AG20443 (cell line): ENCODE results near the gene CENPC.
A peak's percentile ranks its signal among the peaks of the same experiment; 100 is the strongest.
"Not testable (repeated sequence)": the region's sequence is repeated elsewhere in the genome, so short reads cannot be mapped to it uniquely, and the experiment has no call there.

ENCODE experiments used
- DNase-seq: peaks from one replicate; pipeline ENCODE4 v3.0.0; 2012; ENCODE audit warnings: low spot score, mixed read lengths

CENPC gene

DNA sequence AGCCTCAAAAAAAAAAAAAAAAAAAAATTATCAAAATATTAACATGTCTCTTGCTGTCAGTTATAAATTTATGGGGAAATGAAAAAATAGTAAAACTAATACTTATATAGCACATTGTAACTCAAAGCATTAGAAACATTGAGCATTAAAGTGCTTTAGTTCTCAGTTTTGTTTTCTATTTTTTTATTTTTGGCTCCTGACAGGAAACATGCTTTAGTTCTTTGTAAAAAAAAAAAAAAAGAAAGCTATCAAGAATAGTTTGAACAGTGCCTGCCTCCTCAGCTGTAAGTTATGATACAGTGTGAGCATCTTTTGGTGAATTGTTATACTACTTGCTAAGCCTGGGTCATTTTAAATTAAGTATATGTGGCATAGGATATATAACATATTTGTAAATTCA lies 5.1 kb upstream of the CENPC start:
- no peak for DNase-seq

- DNase-seq, result no peak
Observed at GRCh38 chr4:67549123-67549522, 3.8 kb upstream of the CENPC start.

DNA sequence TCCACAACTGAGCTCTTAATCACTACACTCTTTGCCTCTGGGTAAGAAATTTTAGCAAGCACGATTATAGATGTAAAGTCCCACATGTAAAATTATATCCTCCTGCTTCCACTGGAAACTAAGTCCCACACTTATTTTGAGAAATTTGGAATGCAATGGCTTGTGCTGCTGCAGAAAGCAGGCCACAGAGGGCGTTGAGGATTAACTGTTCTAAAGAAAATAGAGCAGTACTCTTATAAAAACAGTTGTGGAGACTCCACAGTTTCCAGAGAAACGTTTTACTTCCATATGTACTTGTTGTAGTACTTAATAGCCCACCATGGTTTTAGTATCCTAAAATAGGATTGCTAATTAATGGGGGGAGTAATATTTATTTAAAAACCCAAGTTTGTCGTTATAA lies 1.7 kb upstream of the CENPC start:
- DNase-seq, result no peak

GRCh38 chr4:67546004-67546356 lies 677 bp upstream of the CENPC start:
- DNase-seq, result no peak

- no peak for DNase-seq
Observed at GRCh38 chr4:67542076-67542475, 3.2 kb downstream of the CENPC start.

- DNase-seq, result no peak
Observed at GRCh38 chr4:67539830-67540229, 5.5 kb downstream of the CENPC start.

GRCh38 chr4:67535280-67535840 lies 9.9 kb downstream of the CENPC start:
- DNase-seq, result no peak

DNA sequence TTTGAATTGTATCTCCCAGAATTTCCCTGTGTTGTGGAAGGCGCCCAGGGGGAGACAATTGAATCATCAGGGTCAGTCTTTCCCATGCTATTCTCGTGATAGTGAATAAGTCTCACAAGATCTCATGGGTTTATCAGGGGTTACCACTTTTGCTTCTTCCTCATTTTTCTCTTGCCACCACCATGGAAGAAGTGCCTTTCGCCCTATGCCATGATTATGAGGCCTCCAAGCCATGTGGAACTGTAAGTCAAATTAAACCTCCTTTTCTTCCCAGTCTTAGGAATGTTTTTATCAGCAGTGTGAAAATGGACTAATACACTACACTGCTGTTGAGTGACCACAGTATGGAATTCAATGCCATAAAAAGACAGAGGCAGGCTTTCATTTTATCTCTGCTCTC lies 12.2 kb downstream of the CENPC start:
- DNase-seq, result no peak

- DNase-seq, result not testable (repeated sequence)
Observed at GRCh38 chr4:67532397-67532796, 12.9 kb downstream of the CENPC start.

DNA sequence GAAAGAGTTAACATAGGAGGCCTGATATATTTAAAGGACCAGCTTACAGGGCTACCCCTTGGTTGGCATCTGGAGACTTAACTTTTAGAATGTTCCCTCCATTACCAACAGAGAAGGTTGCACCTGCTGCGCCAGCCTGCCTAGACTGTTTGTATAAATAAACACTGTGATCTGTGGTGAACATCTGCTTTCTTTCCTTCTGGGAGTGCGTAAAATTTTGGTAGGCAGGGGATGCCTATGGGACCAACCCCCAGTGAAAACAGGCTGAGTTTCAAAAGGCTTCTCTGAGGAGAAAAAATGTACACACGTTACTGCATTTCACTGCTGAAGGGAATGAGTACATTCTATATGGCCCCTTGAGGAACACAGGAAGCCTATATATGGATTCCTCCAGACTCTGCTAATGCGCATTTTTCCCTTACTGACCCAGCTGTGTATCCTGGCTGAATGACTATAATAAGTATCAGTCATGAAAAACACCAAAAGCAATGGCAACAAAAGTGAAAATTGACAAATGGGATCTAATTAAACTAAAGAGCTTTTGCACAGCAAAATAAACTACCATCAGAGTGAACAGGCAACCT lies 13.8 kb downstream of the CENPC start:
- no peak for DNase-seq

GRCh38 chr4:67524140-67524539 lies 21.2 kb downstream of the CENPC start:
- DNase-seq, result not testable (repeated sequence)

GRCh38 chr4:67522851-67523671 lies 22.2 kb downstream of the CENPC start:
- DNase-seq, result no peak

- DNase-seq, result no peak
Observed at GRCh38 chr4:67522230-67522629, 23.1 kb downstream of the CENPC start.

GRCh38 chr4:67521506-67521905 lies 23.8 kb downstream of the CENPC start:
- no peak for DNase-seq

DNA sequence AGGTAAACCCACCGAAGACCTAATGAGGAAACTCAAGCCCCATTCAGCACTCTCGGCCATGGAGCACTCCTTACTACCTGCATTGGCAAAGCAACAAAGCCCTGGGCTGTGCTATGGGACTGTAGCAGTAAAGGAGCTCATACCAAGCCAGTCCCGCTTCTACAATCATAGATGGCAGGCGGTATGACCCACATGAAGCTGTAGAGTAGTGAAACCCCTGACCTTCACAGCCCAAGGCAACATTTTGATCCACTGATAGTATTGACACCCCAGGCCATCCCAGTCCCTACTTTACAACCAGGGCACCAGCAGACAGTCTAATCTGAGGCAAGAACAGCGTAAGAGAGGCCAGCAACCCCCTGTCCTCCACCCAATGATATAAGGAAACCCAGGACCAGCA lies 25.2 kb downstream of the CENPC start:
- DNase-seq, result no peak

GRCh38 chr4:67512501-67512900 lies 32.8 kb downstream of the CENPC start:
- no peak for DNase-seq

DNA sequence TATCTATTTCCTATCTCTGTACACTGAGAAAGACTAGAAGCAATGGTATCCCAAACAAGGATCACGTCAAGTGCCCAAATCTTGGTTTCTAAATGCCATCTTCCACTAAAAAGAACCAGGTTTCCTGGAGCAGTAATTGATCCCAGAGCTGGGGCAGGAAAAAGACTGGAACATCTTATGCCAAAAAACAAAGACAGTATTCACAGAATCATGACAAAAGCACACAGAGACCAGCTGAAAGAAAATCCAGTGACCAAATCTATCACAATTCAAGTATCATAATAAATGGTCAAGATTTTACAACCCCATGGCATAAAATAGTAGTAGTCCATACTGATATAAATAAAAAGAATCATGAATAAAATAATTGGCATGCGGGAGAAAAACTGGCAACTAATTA lies 44.9 kb downstream of the CENPC start:
- DNase-seq, result no peak

GRCh38 chr4:67499799-67500198 lies 45.5 kb downstream of the CENPC start:
- DNase-seq, result no peak

DNA sequence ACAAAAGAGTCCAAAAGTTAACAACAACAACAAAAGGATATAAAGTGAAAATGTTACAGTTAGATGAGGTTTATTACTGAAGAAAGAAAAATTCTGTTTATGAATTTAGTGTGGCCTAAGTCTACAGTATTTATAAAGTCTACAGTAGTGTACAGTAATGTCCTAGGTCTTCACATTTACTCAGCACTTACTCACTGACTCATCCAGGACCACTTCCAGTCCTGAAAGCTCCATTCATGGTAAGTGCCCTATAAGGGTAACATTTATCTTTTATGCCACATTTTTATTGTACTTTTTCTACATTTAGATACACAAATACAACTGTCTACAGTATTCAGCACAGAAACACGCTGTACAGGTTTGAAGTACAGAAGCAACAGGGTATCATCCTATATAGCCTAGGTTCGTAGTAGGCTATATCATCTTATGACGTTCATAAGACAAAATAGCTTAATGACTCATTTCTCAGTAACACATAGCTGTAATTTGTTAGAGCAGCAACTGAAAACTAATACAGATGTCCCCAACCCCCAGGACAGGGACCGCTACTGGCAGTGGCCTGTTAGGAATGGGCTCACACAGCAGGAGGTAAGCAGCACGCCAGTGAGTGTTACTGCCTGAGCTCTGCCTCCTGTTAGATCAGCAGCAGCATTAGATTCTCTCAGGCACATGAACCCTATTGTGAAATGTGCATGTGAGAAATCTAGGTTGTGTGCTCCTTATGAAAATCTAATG lies 61.3 kb downstream of the CENPC start:
- peak; percentile 14 for DNase-seq

- no peak for DNase-seq
Observed at GRCh38 chr4:67480810-67481209, 64.5 kb downstream of the CENPC start.

GRCh38 chr4:67475155-67475554 lies 70.1 kb downstream of the CENPC start:
- no peak for DNase-seq

DNA sequence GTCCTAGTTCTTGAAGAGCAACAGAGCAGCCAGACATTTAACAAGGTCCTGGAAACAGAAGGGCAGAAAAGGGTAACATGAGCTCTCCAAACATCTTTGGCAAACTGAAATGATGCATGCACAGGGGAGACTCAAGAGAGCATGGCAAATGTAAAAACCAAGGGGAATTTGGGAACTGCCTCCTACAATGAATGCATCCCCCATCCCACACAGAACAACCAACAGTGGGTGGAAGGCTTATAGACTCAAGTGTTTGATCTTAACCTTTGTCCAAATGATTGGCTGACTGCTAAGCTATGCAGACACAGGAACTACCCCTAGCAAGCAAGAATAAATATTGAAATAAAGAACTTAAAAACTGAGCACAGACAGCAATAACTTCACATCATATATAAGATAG lies 74.4 kb downstream of the CENPC start:
- no peak for DNase-seq

GRCh38 chr4:67468830-67469229 lies 76.5 kb downstream of the CENPC start:
- DNase-seq, result no peak
